Stimulated activated CD8-positive, alpha-beta memory T cell treated with anti-CD3 and anti-CD28 coated beads, Interleukin-4, amount 100 ng/mL, for 1 hour (primary cell): ENCODE measurements around the gene ATP10B.

Source experiments
- DNase-seq, 2 donors: peaks; one replicate each; pipeline ENCODE4 v3.0.0-alpha.2; 2020; ENCODE audit warnings: low read depth in 2 of 2, low spot score in 1 of 2

ATP10B gene

DNA sequence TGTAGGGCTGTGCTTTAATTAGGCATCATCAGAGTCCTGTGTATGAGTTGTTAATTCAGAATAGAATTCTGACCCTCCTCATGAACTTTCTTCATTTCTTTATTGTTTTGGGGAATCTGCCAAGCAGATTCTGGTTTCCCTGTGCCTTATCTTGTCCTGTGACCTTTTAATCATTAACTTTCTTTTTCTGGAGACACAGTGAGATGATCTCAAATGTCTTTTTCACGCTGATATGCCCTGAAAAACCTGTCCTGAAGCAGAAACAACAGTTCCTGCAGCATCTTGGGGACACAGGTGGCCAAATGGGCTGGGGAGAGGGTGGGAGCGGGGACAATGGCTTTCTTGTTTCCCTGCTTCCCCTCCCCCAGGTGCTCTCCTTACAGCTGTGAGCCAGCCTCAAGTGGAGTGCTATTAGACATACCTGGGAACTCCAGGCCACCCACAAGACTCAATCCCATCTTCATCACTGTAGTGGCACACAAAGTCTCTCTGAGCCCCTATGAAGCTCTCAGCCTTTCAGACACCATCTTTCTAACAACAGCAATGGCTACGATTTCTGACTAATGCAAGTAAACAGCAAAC is 213.8 kb downstream of the ATP10B start:
- DNase-seq = no peak

DNA sequence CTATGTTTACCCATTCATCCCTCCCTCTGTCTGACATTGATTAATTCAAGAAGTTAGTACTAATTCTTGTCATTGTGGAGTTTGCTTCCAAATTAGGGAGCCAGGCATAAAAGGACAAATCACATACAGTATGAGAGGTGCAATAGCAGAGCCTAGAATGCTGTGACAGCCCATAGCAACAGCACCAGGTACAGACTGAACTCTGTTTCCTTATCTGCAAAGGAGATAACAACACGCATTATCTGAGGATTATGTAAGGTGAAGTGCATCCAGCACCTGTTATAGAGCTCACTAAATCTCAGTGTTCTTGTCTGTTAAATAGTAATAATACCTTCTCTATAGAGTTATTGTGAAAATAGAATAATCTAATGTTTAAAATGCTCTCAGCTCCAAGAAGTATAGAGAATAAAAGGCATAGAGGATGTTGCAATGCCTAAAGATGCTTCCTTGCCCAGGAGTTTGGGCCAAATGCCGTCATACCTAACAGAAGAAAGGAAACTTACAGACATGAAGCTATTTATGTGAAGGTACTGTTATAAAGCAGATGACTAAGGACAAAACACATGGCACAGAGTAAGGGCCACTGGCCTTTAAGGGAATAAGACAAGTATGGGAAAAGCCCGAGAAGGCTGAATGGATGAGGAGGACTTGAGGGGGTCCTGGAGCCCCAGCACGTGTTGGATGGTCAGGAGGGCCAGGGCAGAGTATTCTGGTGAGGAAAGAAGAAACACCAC is 214.5 kb downstream of the ATP10B start:
- DNase-seq = no peak

DNA sequence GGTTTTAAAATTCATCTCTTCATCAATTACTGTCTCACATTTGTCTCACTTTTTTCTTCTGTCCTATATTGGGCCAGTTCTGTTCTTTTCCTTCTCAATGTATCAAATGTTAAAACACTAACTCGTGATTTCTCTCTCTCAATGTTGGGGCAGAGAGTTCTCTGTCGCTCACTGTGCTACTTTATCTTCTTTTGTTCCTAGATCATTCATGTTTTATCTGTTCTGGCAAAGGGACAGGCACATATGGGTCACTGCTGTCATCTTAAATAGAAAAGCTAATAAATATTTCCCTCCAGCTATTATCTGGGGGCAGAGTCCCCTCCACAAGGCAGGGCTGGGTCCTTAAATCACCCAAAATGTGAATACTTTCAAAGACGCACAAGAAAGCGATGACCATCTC is 216.3 kb downstream of the ATP10B start:
- no peak for DNase-seq

DNA sequence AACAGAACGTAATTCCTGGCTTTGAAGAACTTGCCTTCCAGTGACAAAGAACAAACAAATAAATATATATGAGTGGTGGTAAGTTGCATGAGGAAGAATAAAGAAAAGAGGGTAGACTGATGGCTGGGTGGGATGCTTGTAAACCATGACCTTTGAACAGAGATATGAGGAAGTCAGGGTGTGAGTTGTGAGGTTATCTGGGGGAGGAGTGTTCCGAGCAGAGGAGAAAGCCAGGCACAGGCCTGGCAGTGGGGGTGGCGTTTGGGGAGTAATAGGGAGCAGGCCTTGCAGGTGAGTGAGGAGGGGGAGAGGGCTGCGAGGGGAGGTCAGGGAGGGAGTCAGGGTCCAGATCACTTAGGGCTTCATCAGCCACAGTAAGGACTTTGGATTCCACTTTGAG is 217.0 kb downstream of the ATP10B start:
- no peak for DNase-seq

DNA sequence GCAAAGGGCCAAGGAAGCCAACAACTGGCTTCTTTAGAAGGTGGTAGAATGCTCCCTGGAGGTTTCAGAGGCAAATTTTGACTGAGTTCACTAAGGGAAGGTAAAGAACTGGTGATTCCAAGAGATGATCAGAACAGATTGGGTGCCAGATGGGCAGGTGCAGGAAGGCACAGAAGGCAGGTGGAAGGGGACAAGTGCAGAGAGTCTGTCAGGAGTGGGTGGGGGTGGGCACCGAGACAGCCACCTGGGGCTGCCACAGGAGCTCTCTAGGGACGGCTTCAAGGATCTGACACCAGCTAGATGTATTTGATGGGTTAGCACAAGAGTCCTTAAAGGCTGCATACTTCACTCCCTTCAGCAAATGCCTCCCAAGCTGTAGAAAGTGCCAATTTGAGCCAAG is 223.0 kb downstream of the ATP10B start:
- no peak for DNase-seq

DNA sequence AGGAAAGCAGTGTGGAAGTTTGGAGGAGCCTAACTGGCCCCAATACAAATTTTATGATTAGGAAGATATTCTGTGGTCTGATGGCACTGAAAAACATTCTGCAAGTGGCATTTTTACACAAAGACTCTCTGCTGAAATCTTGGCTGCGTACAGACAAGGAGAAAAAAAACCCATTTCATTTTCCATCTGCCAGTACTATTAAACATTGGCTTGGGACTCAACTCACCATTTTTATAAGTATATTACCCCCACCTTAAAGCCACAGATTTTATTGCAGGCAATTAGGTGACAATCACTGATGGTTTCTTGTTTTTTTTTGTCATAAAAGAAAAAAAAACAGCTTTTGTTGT is 223.4 kb downstream of the ATP10B start:
- DNase-seq = no peak

DNA sequence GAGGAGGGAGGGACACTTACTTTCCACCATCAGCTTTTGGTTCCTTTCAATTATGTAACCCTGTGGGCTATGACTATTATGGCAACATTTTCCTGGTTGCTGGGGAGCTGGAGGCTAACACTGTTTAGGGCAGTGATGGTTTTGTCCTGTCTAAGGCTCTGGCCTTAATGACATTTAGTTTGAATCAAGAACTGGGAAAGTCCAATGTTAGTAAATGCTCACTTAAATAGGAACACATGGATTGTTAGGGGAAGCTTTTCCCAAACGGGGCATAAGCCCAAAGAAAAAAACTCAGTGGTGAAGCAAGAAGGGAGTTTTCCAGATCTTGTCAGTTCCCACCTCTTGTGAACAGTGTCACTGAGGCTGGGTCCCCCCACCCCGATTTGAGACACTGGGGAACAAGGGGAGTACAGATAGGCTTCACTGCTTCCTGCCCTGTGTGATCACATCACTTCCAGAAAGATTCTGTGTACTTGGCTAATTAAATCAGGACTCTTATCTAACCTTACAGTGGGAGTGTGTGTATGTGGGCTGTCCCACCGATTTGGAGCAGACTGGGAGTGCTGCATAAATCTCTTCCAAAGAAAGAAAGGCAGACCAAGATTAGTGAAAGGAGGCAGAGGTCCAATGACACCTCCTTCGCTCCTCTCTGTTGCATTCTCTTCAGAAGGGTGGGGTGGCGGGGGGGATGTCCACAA is 223.9 kb downstream of the ATP10B start:
- DNase-seq = no peak

DNA sequence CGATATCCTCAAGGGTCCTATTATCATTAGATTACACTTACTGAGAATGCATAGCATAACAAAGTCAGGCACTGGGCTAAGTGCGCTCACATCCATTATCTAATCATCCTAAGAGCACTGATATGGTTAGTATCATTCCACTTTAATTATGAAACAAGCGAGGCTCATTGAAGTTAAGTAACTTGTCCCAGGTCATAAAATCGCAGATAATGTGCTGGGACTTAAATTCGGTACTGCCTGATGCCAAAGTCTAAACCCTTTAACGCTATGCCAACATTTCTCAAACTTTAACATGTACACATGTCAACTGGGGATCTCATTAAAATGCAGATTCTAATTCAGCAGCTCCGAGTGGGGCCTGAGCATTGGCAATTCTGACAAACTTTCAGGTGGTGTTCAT is 225.7 kb downstream of the ATP10B start:
- DNase-seq = no peak

DNA sequence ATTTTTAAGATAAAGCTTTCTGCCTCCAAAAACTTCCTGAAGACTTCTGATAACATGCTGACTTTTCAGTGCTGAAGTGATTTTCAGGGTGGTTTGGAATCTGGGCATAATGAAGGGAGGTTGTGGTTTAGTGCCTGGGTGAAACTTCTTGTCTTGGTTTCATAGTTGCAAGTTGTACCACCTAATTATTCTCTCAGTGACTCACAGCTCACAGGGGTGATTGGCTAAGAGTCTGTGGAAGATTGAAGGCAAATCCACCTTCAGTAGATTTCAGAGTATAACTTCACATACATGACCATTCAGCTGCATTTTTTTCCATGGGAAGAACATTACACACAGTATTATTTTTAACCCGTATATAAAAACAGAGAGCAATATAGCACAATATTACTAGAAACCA is 230.5 kb downstream of the ATP10B start:
- DNase-seq = no peak

DNA sequence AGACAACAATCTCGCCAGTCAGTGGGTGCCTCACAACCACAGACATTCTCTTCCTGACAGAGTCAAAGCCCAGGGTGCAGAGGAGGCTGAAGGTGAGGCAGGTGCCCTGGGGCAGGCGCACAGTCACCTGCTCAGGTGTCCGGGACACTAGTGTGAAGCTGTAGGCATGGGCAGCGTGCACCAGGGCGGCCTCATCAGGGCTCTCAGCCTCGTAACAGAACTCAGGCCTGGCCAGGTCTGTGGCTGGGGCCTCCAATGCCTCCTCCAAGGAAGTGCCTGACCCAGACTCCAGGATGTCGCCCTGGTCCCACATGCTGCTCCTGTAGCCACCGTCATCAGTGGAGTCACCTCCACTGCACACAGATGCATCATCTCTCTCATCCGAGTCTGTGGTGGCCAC is 231.6 kb downstream of the ATP10B start:
- no peak for DNase-seq

DNA sequence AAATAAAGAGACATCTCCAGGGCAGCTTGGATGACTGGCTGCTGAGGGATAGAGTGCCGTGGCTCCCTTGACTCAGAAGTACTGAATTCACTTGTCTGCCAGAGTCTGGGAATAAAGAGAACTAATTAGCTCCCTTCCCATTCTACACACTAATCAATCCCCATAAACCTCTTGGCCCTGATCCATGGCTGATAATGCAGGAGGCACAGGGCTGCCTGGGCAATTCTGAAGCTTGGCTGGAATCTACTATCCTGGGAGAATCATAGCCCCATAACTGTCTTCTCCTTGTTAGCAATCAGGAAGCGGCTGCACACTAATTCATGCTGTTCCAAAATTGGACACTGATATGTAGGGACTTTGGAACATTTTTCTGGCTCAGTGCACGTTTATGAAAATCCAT is 232.6 kb downstream of the ATP10B start:
- no peak for DNase-seq

DNA sequence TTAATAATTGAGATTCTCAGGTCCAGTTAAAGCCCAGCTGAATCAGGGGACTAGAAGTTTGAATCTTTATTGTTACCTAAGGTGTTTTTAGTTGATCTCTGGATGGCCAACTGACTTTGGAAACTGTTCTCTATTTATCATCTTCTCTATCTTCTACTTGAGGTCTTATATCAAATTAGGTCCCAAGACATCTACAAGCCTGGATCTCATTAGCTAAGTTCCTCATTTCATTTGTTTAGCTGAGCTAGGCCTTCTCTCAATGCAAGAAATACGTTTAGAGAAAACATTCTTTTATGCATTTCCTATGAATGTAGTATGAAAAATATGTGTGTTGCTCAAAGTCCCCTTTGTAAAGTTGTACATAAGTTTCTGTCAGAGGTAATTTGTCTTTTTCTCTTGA is 233.7 kb downstream of the ATP10B start:
- no peak for DNase-seq

DNA sequence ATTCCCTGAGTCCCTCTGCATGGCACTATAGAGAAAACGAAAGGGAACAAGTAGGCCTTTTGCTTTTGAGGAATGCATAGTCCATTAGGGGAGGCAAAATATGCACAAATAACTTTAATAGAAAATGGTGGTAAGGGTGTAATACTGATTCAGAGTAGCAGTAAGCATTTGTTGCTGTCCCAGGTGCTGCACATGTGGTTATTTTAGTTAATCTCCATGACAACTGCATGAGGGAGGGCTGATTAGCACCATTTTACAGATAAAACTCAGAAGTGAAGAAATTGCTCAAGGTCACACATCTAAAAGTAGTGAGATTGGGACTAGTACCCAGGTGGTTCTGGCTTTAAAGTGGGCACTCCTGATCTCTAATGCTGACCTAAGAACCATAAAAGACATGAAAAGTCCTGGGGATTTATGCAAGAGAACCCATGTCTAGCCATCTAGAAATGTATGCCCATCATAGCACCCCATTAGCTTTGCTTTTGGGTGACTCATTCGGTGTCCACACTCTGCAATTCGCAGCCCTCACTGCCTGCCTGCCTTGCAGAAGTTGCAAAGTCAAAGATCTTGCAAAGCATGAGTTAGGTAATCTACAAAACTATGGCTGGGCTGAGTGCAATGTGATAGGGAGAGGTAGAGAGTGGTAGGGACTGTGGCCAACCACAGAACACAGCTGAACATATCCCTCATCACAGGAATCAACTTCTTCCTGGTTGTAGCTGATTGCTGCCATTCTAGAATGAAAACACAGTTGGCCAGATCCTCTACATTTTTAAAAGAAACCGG is 235.1 kb downstream of the ATP10B start:
- no peak for DNase-seq

DNA sequence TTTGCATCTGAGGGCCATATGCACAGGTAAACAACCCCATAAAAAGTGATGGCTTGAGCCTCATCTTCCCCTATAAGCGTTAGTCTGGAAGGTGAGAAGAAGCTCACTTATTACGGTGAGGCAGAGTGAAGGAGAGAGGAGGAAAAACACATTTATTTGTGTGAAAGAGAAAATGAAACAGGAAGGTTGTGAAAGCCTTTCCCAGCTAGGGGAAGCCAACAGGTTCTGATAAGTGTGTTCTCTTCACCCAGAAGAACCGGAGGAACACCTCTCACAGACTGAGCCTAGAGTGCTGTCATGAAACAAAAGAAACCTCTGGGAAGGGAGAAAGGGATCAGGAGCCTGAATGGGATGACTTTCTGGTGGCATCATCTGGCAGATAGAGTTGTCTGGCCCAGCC is 237.9 kb downstream of the ATP10B start:
- DNase-seq = no peak

DNA sequence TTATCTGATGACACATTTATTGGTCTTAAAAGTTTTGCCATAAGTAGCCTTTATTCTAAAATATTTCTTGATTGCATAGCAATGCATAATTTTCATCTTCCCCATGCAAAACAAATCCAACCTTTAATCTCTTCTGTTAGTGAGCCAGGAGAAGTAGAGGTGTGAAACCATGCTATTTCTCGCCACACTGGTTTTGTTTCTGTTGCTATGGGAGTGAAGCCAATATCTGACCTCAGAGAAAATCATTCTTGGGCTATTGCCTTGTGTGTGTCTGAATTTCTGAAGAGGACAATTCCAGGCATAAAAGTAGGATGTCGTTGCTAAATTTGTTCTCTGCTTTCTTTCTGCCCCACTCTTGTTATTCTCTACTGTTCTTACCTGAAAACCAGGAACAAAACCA is 246.7 kb downstream of the ATP10B start:
- DNase-seq = no peak

DNA sequence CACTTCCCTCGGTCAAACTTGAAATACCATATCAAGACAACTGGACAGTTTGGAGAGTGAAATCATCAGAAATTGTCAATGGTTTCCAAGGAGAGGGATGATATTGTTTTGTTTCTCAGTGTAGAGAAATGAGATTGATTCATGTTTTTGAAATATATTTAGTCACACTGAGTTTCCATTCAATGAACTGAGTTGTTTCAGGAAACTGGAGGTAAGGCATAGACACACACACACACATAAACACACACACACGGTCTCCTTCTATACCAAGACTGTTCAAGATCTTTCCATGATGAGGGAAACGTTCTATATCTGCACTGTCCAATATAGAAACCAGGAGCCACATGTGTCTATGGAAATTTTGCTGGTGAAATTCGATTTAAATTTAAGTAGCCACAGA is 247.5 kb downstream of the ATP10B start:
- DNase-seq = no peak

DNA sequence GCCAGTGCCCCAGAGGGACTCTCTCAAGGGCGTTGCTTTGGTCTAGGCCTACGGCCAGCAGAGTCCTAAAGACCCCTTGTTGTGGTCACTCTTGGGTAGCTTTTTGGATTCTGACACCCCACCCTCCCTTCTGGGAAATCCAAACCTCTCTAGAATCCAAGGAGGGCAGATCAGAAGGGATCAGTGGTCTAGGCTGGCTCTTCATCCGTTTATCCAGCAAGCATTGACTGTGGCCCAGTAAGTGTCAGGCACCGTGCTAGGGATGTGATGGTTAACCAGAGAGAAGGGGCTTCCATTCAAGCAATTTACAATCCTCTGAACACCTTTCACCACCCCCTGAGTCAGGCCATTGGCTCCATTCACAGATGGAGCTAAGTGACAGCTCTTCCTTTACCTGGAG is 249.3 kb downstream of the ATP10B start:
- no peak for DNase-seq

DNA sequence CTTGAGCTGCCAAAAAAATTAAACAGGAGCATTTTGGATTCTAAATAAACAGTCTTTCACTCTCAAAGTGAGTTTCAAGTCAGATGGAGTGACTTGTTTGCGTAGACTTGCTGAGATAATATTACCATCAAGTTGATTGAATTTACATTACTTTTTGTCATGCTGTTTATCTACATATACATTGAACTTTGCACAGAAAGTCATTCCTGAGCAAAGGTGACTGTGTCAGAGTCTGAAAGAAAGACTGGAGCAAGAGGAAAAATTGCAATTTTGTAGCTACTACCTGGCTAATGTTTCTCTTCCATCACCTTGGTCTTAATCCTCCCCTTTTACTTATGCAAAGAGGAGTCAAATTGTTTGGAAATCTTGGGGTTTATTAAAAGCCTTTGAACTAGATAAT is 251.0 kb downstream of the ATP10B start:
- no peak for DNase-seq

DNA sequence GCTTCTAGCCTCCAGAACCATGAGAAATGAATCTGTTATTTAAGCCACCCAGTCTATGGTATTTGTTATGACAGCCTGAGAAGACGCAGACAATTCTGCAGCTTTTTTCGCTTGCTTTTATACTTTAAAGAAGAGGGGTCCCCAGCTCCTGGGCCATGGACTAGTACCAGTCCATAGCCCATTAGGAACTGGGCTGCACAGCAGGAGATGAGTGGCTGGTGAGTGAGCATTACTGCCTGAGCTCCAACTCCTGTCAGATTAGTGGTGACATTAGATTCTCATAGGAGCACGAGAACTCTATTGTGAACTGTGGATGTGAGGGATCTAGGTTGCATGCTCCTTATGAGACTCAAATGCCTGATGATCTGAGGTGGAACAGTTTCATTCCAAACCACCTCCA is 278.7 kb downstream of the ATP10B start:
- no peak for DNase-seq

DNA sequence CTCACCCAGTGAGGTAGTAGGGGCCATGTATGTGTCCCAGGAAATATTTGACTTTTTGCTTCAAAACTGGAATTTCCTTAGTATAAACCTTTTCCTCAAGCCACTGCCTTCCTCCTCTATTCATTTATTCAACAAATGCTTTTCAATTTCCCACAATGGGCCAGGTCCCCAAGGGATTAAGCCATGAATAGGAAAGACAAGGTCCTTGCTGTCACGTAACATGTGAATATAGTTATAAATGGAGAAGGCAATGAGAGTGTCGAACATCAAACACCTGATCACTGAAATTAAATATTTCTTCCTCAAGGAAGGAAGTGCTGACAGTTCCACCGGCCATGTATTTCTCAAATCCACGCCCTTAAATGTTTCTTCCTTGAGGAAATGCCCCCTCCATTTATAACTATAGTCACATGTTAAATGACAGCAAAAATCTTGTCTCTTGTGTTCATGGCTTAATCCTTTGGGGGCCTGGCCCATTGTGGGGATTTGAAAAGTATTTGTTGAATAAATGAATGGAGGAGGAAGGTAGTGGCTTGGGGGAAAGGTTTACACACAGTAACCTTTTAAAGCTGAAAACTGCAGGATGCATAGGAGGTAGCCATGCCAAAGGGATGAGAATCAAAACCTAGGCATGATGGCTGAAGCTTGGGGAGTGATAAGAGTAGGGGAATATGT is 284.8 kb downstream of the ATP10B start:
- DNase-seq = no peak

DNA sequence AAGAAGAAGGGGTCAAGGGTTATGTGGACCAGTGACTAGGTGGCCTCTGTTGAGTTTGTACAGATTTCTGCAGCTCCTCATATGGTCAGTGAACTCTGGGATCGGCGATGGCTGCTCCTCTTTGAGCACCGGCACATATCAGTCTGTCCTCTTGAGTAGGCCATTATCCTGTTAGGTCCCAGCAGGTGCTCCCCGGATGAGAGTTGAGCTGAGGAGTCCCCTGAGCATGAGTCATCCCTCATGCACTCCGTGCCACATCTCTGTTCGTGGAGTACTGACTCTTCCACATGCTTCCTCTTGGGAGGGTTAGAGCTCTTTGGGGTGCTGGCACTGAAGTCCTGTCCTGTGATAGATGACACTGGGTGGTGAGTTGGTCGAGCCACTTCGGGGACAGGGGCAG is 286.6 kb downstream of the ATP10B start:
- no peak for DNase-seq
